Measurements from ENCODE around the gene RORB.

Gene RORB

DNA sequence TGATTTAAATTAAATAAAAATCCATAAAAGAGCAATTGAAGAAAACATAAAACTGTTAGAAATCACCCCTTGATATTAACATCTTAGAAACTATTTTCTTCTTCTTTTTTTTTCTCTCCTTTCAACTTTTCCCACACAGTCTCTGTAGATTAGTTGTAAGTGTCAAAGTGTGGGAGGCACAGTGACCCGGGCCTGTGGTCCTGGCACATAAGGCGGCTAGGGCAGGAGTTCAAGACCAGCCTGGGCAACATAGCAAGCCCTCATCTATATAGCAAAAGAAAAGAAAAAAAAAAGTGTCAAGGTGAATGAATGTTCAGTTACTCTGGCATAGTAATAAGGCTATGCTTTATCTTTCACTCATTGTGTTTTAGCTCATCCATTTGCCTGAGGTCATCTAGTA lies 14.2 kb downstream of the RORB start:
- H3K27me3 ChIP-seq (ENCODE audit: insufficient read depth, poor library complexity, severe bottlenecking): no peaks in the 10 kb centered on the region
- DNase-seq (ENCODE audit: low read depth in 1 of 2, low spot score in 1 of 2): no peak
- TF ChIP-seq, protein P1, sequence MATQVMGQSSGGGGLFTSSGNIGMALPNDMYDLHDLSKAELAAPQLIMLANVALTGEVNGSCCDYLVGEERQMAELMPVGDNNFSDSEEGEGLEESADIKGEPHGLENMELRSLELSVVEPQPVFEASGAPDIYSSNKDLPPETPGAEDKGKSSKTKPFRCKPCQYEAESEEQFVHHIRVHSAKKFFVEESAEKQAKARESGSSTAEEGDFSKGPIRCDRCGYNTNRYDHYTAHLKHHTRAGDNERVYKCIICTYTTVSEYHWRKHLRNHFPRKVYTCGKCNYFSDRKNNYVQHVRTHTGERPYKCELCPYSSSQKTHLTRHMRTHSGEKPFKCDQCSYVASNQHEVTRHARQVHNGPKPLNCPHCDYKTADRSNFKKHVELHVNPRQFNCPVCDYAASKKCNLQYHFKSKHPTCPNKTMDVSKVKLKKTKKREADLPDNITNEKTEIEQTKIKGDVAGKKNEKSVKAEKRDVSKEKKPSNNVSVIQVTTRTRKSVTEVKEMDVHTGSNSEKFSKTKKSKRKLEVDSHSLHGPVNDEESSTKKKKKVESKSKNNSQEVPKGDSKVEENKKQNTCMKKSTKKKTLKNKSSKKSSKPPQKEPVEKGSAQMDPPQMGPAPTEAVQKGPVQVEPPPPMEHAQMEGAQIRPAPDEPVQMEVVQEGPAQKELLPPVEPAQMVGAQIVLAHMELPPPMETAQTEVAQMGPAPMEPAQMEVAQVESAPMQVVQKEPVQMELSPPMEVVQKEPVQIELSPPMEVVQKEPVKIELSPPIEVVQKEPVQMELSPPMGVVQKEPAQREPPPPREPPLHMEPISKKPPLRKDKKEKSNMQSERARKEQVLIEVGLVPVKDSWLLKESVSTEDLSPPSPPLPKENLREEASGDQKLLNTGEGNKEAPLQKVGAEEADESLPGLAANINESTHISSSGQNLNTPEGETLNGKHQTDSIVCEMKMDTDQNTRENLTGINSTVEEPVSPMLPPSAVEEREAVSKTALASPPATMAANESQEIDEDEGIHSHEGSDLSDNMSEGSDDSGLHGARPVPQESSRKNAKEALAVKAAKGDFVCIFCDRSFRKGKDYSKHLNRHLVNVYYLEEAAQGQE (IDR thresholded peaks at IDR 0.05; ENCODE audit: insufficient replicate concordance, low read depth): no peak
- TF ChIP-seq SPI1 (IDR thresholded peaks at IDR 0.05; ENCODE audit: borderline replicate concordance, low read depth) (no peak), GABPA (IDR thresholded peaks at IDR 0.05; ENCODE audit: low read depth) (no peak), POLR2AphosphoS5 (IDR thresholded peaks at IDR 0.05; ENCODE audit: low read depth) (no peak)
- TF ChIP-seq, protein P2, sequence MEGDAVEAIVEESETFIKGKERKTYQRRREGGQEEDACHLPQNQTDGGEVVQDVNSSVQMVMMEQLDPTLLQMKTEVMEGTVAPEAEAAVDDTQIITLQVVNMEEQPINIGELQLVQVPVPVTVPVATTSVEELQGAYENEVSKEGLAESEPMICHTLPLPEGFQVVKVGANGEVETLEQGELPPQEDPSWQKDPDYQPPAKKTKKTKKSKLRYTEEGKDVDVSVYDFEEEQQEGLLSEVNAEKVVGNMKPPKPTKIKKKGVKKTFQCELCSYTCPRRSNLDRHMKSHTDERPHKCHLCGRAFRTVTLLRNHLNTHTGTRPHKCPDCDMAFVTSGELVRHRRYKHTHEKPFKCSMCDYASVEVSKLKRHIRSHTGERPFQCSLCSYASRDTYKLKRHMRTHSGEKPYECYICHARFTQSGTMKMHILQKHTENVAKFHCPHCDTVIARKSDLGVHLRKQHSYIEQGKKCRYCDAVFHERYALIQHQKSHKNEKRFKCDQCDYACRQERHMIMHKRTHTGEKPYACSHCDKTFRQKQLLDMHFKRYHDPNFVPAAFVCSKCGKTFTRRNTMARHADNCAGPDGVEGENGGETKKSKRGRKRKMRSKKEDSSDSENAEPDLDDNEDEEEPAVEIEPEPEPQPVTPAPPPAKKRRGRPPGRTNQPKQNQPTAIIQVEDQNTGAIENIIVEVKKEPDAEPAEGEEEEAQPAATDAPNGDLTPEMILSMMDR (IDR thresholded peaks at IDR 0.05; ENCODE audit: insufficient read depth, low read length): no peak
- no peak overlapping the region for H3K27ac ChIP-seq (replicated peaks)
- no peak overlapping the region for H3K4me3 ChIP-seq (replicated peaks; ENCODE audit: insufficient read depth, low read length)

DNA sequence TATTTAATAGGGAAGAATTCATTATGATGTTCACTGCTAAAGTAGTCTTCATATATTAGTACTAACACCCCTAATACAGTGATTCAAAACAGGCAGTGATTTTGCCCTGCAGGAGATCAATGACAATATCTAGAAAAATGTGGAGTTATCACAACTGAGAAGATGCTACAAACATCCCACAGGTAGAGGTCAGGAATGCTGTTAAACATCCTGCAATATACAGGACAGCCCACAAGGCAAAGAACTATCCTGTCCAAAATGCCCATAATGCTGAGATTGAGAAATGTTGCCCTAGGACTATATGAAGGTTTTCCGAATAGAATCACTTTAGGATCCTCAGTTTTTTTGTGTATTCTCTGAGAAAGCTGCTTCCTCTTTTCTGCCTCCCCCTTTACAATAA lies 15.3 kb downstream of the RORB start:
- DNase-seq (ENCODE audit: low read depth in 1 of 2, low spot score in 1 of 2): no peak
- Histone ChIP-seq H3K4me3 (replicated peaks; ENCODE audit: insufficient read depth, low read length) (no peak overlapping the region), H3K27ac (replicated peaks) (no peak overlapping the region), H3K27me3 (ENCODE audit: insufficient read depth, poor library complexity, severe bottlenecking) (no peaks in the 10 kb centered on the region)
- TF ChIP-seq POLR2AphosphoS5 (IDR thresholded peaks at IDR 0.05; ENCODE audit: low read depth) (no peak), SPI1 (IDR thresholded peaks at IDR 0.05; ENCODE audit: borderline replicate concordance, low read depth) (no peak), GABPA (IDR thresholded peaks at IDR 0.05; ENCODE audit: low read depth) (no peak)
- TF ChIP-seq, protein P1 (IDR thresholded peaks at IDR 0.05; ENCODE audit: insufficient replicate concordance, low read depth): no peak
- TF ChIP-seq, protein P2 (IDR thresholded peaks at IDR 0.05; ENCODE audit: insufficient read depth, low read length): no peak

DNA sequence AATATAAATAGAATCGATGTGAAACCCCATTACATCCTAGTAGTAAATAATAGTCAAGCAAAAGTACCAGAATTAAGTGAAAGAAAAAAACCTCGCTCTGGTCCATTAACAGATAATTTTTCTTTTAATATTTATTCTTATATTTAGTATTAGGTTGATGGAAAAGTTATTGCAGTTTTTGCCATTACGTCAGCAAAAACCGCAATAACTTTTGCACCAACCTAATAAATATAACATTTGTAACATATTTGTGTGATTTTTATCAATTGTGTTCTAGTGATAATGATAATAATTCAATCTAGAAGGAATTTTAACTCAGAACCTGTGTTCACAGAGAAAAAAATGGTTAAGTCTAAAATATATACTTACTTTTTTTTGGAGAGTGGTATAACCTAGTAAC lies 16.1 kb downstream of the RORB start:
- H3K27ac ChIP-seq (replicated peaks): no peak overlapping the region
- no peak overlapping the region for H3K4me3 ChIP-seq (replicated peaks; ENCODE audit: insufficient read depth, low read length)
- DNase-seq (ENCODE audit: low read depth in 1 of 2, low spot score in 1 of 2): no peak
- no peak for TF ChIP-seq POLR2AphosphoS5 (IDR thresholded peaks at IDR 0.05; ENCODE audit: low read depth)
- TF ChIP-seq, protein P1 (IDR thresholded peaks at IDR 0.05; ENCODE audit: insufficient replicate concordance, low read depth): no peak
- no peak for TF ChIP-seq GABPA (IDR thresholded peaks at IDR 0.05; ENCODE audit: low read depth)
- TF ChIP-seq SPI1 (IDR thresholded peaks at IDR 0.05; ENCODE audit: borderline replicate concordance, low read depth): no peak
- TF ChIP-seq, protein P2 (IDR thresholded peaks at IDR 0.05; ENCODE audit: insufficient read depth, low read length): no peak
- no peaks in the 10 kb centered on the region for H3K27me3 ChIP-seq (ENCODE audit: insufficient read depth, poor library complexity, severe bottlenecking)
